ENCODE results near the gene ICAM1. TPM values are rescaled to one million over a fixed set of nuclear protein-coding genes. Genes with fewer than 3 reads are reported as not detected.

The ICAM1 gene
- polyA plus RNA-seq, 4 donors: 6.1 to 7.5 (median 6.6) TPM

Other genes with a start within 250 kb of the ICAM1 start
- gene SHFL, start 184.8 kb upstream of the ICAM1 start, polyA plus RNA-seq (ENCODE audit: insufficient read length in 4 of 4): 10 to 100 TPM; 24.6 to 28.9 (median 26.1) TPM
- 1 to 10 TPM; 2.3 to 4.8 (median 2.9) TPM for gene ANGPTL6, start 168.4 kb upstream of the ICAM1 start, polyA plus RNA-seq (ENCODE audit: insufficient read length in 4 of 4)
- gene PPAN, start 164.8 kb upstream of the ICAM1 start, polyA plus RNA-seq (ENCODE audit: insufficient read length in 4 of 4): 10 to 100 TPM; 28.6 to 36.4 (median 32.1) TPM
- gene P2RY11, start 159.4 kb upstream of the ICAM1 start, polyA plus RNA-seq (ENCODE audit: insufficient read length in 4 of 4): 10 to 100 TPM; 10.4 to 13.9 (median 12.2) TPM
- gene EIF3G, start 151.2 kb upstream of the ICAM1 start, polyA plus RNA-seq (ENCODE audit: insufficient read length in 4 of 4): 100 to 1,000 TPM; 188 to 215 (median 195) TPM
- 100 to 1,000 TPM in 3 of 4 donors, 10 to 100 TPM in 1; 89.1 to 111 (median 105) TPM for gene DNMT1, start 76.2 kb upstream of the ICAM1 start, polyA plus RNA-seq (ENCODE audit: insufficient read length in 4 of 4)
- gene S1PR2, start 39.8 kb upstream of the ICAM1 start, polyA plus RNA-seq (ENCODE audit: insufficient read length in 4 of 4): 10 to 100 TPM; 11.1 to 12.5 (median 11.8) TPM
- 10 to 100 TPM; 38.3 to 57.4 (median 39.5) TPM for gene MRPL4, start 18.9 kb upstream of the ICAM1 start, polyA plus RNA-seq (ENCODE audit: insufficient read length in 4 of 4)
- gene ICAM4, start 15.8 kb downstream of the ICAM1 start, polyA plus RNA-seq (ENCODE audit: insufficient read length in 4 of 4): under 1 TPM; 0.17 to 0.57 (median 0.46) TPM
- gene ICAM5, start 18.8 kb downstream of the ICAM1 start, polyA plus RNA-seq (ENCODE audit: insufficient read length in 4 of 4): under 1 TPM; 0.10 to 0.38 (median 0.14) TPM
- 1 to 10 TPM; 4.0 to 6.8 (median 5.1) TPM for gene ZGLP1, start 38.7 kb downstream of the ICAM1 start, polyA plus RNA-seq (ENCODE audit: insufficient read length in 4 of 4)
- 10 to 100 TPM; 18.6 to 25.9 (median 20.7) TPM for gene FDX2, start 44.9 kb downstream of the ICAM1 start, polyA plus RNA-seq (ENCODE audit: insufficient read length in 4 of 4)
- gene RAVER1, start 62.4 kb downstream of the ICAM1 start, polyA plus RNA-seq (ENCODE audit: insufficient read length in 4 of 4): 10 to 100 TPM; 27.3 to 40.6 (median 31.2) TPM
- 10 to 100 TPM in 1 of 4 donors, 1 to 10 TPM in 3; 7.8 to 11.3 (median 8.9) TPM for gene ICAM3, start 68.5 kb downstream of the ICAM1 start, polyA plus RNA-seq (ENCODE audit: insufficient read length in 4 of 4)
- gene TYK2, start 109.5 kb downstream of the ICAM1 start, polyA plus RNA-seq (ENCODE audit: insufficient read length in 4 of 4): 100 to 1,000 TPM; 103 to 130 (median 109) TPM
- gene CDC37, start 132.4 kb downstream of the ICAM1 start, polyA plus RNA-seq (ENCODE audit: insufficient read length in 4 of 4): 100 to 1,000 TPM; 135 to 170 (median 137) TPM
- 1 to 10 TPM; 1.7 to 3.4 (median 2.7) TPM for gene PDE4A, start 149.4 kb downstream of the ICAM1 start, polyA plus RNA-seq (ENCODE audit: insufficient read length in 4 of 4)
- 10 to 100 TPM; 70.0 to 86.6 (median 79.0) TPM for gene KEAP1, start 232.2 kb downstream of the ICAM1 start, polyA plus RNA-seq (ENCODE audit: insufficient read length in 4 of 4)
- 1 to 10 TPM; 1.6 to 2.0 (median 1.6) TPM for gene S1PR5, start 246.3 kb downstream of the ICAM1 start, polyA plus RNA-seq (ENCODE audit: insufficient read length in 4 of 4)